Erythroblast (primary cell): ENCODE measurements around the gene SLC9C2.
"Not testable (repeated sequence)": the region's sequence is repeated elsewhere in the genome, so short reads cannot be mapped to it uniquely, and the experiment has no call there.

Experiments
- GATA1 ChIP-seq: IDR thresholded peaks from 2 replicates; pipeline ENCODE4 v1.6.1; 2011; ENCODE audit warnings: low read depth, mild to moderate bottlenecking, control low read depth, low read length, moderate library complexity
- POLR2A ChIP-seq: IDR thresholded peaks from 2 replicates; pipeline ENCODE4 v1.6.1; 2011; ENCODE audit warnings: mild to moderate bottlenecking, low read length

DNA sequence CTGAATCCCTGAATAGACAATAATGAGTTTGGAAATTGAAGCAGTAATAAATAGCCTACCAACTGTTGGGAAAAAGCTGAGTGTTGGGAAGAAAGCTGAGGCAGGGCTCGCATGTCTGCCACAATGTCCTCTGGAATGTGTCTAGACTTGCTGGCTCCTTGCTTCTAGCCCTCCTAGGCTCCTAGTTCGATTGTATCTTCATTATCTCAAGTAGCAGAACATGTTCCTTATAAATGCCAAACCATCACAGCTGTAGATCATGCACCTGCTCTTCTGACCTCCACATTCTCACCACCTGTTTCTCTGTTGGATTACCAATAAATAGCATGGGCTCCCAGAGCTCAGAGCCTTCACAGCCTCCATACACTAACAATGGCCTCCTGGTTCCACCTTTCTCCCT is 138.7 kb downstream of the SLC9C2 start:
- TF ChIP-seq POLR2A, GATA1: not testable (repeated sequence)
